CD4-positive, alpha-beta T cell treated with Interleukin-12 subunit alpha and Interleukin-12 subunit beta, for 1 hour (primary cell): Measurements from ENCODE around the gene RNF223.
"Not testable (repeated sequence)": the region's sequence is repeated elsewhere in the genome, so short reads cannot be mapped to it uniquely, and the experiment has no call there.

Experiments
- DNase-seq: peaks from one replicate; pipeline ENCODE4 v3.0.0-alpha.2; 2020

The RNF223 gene

DNA sequence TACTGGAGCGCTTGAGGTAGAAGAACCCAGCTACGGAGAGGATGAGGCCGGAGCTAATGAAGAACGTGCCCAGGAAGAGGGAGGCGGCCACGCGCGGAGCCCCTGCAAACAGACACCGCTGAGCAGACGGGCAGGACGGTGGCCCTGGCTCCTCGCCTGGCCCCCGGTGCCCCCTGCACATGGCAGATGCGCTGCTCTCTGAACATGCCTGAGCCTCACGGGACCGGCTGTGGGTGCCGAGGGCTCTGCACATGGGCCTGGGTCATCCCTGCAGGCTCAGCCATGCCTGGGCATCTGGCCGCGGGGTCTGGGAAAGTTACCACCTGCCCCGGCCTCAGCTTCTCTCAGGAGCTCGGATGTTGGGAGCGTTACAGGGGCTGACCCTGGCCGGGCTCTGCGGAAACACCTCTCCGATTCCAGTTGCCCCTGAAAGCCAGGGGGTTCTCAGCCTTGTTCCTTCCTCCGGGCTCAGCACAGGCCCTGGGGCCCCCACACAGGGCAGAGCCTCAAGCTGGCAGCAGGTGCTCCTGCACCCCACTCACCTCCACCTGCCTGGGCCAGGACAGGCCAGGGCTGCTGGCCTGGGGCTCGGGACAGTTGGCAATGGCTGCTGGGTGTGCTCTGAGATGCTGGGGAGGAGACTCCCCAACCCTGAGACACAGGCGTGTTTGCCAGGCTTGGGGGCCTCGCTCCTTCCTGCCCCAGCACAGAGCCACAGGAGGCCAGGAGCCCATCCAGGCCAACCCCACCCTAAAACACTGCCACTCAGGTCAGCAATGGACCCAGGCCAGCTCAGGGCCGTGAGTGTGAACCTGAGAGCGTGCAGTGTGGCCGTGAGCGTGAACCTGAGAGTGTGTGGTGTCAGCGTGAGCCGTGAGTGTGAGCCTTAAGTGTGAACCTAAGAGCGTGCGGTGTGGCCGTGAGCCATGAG, 12.1 kb upstream of the RNF223 start:
- DNase-seq = no peak

DNA sequence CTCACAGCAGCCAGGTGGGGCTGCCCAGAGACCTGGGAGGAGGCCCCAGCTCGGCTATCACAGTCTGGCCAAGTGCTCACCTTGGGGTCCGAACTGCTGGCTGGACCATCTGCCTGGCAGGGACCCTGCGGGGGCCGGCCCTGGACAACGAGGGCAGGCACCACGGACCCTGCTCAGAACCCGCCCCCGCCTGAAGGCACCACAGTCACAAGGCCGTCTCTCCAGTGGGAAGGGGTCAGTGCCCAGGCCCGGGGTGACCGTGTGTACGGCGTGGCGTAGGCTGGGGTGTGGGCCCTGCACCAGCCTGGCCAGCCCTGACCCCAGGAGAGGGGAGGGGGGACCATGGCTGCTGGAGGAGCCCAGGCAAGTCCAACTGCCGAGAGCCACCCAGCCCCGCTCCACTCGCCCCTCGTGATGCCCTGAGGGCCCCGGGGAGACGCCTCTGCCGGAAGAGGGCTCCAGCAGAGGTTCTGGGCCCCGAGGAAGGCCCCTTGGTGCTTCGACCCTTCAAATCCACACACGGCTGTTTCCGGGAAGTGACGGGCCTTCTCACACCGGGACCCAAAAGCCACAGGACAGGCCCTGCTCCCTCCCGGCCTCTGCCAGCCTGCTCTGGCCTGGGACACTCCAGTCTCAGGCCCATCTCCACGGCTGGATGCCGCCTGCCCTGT, 11.2 kb upstream of the RNF223 start:
- DNase-seq = no peak

DNA sequence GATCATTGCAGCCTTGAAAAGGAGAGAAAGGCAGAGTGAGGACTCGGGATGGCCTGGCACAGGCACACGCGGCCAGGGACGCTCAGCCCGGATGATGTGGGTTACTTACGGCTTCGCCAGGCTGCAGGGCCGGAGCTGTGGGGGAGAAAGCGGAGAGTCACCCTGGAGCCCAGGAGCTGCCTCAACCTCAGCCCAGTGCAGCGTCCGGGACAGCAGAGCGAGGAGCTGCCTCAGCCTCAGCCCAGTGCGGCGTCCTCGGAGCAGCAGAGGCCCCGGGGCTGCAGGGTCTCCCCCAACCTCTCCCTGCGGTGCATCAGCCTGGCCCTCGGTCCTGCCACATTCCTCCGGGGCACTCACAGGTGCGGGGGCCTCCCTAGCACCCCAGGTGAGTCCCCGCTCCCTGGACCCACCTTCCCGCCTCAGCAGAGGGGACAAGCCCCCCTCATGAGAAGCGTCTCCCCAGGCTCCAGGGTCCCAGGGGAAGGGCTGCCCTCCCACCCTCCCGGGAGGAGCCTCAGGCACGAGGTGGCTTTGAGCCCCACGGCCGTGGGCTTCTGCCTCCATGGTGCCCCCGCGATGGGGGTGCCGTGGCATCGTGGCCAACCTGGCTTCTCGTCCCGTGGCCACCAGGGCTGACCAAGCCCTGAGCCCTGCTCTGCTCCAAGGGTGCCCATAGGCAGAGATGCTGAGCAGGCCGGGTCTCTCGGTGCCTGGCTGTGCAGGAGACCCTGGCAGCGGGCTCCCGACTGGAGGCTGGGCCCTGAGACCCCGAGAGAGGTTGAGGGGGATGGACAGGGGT, 10.5 kb upstream of the RNF223 start:
- DNase-seq = no peak

DNA sequence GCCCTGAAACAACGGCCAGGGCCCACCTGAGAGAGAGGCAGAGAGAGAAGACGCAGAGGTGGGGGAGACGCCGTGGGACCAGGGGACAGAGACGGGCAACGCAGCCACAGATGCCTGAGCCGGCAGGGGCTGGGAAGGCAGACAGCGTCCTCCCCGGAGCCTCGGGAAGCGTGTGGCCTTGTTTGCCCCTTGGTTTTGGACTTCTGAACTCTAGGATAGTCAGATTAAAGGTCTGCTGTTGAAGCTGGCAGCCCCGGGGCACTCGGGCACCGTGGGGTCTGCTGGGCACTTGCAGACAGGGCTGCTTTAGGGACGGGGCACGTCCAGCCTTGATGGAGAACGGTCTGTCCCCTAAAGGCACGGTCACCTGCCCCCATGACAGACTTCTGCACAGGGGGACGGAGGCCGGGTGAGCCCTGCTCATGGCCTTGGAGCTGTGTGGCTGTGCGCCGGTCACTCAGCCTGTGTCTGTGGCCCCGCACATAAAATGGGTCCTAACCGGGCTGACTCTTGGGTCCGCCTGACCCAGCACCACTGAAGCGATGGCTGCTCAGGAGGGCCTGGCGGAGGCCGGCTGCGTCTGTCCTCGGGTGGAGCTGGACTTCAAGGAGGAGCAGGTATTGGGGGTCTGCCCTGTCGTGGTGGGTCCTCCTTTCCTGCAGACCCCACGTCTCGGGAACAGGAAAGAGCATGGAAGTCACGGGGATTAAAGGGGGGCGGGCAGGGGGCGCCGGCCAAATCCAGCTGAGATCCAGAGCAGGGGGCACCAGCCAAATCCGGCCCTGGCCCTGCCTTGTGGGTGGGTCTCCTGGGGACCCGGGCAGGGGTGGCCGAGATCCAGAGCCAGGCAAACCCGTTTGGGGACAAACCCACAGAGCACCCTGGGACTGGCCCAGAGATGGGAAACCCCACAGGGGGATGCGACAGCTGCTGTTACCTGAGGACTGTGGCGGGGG, 9.6 kb upstream of the RNF223 start:
- no peak for DNase-seq

DNA sequence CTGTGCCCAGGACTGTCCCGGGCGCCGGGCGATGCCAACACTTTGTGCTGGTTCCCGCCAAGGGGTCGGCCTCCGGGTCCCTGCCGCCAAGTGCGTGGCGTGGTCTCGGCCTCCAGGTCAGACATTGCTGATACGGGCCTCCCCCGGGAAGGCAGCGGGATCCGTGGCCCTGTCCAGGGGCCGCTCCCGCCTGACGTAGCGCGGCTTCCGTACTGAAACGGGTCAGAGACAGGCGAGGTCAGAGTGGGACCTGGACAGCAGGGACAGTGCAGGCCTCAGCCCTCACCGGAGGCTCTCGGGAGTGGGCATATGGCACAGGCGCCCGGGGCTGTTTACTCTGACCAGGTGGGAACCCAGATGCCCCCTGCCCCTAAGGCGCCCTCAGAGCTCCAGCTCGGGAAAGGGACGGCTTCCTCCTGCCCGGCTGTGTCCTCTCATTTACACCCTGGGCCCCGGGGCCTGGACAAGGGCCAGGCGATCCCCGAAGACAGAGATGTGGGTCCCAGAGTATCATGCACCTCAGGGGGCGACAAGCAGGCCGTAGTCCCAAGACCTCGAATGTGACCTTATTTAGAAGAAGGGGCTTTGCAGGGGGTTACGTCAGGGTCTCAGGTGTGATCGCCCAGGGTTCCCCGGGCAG, 8.8 kb upstream of the RNF223 start:
- DNase-seq = no peak

DNA sequence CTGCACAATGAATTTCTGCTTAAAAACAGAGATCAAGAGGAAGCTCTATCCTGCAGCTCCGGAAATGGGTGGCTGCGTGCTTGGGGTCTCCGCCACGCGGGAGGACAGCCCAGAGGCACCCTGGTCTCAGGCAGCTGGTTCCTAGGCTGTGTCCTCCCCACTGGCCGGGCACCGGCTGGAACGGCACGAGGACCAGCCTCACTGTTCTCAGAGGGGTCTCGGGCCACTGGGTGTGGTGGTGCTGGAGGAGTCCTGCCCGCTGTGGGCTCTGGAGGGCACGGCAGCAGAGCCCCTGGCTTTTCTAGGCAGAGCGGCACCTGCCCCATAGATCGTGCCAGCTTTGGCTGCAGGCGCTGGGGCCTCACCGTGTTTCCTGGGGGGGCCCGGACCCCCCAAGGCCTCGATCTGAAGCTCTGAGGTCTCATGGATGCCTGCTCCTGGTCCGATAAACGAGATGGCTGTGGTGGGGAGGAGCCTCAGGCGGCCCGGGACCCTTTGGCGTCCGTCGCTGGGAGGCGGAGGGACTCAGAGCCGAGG, 8.2 kb upstream of the RNF223 start:
- DNase-seq = no peak

DNA sequence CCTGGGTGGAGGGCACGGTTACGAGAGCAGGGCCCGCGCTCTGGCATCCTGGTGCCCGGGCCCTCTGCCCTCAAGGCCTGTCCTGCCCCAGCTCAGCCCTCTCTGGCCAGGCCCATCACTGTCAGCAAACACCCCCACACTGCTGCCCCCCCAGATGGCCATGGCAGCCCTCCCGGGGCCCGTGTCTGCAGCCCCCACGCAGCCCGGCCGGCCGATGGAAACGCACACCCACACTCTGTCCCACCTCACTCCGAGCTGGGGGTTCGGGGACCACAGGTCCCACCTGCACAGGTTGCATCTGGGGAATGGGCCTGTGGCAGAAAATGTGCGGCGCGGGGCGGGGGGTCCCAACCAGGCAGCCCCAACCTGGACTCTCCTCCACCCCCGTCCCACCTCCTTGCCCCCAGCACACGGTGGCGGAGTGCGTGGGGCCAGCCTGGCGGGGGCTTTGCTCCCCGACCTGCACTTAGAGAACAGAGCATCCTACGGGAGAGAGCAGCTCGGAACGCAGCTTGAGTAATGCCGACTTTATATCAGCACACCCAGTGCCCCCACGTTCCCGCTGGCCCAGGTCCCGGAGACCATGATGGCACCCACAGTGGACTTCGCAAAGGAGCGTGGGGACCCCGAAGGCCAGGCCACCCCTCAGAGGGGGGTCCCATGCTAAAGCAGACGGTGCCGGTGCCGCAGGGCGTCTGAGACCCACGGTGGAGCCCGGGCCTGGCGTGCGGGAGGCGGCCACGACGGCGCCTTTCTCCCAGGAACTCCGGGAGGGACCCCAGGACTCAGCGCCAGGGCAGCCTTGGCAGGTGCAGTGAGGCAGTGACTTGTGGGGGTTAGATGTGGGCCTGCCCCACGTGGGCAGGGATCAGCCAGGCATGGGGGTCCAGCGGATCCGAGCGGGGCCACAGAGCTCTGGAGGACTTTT, 7.5 kb upstream of the RNF223 start:
- no peak for DNase-seq

DNA sequence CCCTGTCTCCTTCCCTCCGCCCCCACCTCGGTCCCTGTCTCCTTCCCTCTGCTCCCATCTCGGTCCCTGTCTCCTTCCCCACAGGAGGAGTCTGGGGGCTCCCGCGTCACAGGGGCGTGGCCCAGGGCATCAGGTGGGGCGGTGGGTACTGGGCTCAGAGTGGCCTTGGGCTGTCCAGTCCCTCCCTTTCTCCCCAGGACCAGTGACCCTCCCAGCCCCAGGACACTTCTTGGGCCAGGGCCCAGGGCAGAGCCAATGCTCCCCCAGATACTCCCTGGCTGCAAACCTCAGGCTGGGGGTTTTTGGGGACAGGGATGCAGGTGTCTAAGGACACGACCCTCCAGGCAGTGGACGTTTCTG, 6.8 kb upstream of the RNF223 start:
- DNase-seq = no peak

DNA sequence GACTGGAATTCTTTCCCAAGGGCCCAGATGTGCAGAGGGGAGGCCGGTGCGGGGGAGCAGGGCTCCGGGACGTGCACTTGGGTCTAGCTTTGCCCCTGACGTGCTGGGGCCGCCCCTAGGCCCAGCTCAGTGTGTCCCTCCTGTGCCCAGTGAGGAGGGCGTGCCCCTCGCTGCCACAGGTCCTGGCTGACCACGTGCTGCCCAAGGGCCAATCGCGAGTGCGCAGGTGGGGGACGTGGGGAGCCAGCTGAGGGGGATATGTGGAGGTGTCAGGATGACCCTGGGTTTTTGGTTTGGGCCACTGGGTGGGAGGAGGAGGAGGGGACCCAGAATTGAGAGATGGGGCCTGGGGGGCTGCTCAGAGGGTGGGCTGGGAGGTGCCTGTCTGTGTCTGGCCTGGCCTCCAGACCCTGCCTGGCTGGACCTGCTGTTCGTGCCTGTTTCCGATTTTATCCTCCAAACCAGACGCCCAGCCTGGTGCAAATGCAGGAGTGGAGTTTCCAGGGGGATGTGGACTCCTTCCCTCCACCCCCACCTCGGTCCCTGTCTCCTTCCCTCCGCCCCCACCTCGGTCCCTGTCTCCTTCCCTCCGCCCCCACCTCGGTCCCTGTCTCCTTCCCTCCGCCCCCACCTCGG, 6.1 kb upstream of the RNF223 start:
- no peak for DNase-seq

DNA sequence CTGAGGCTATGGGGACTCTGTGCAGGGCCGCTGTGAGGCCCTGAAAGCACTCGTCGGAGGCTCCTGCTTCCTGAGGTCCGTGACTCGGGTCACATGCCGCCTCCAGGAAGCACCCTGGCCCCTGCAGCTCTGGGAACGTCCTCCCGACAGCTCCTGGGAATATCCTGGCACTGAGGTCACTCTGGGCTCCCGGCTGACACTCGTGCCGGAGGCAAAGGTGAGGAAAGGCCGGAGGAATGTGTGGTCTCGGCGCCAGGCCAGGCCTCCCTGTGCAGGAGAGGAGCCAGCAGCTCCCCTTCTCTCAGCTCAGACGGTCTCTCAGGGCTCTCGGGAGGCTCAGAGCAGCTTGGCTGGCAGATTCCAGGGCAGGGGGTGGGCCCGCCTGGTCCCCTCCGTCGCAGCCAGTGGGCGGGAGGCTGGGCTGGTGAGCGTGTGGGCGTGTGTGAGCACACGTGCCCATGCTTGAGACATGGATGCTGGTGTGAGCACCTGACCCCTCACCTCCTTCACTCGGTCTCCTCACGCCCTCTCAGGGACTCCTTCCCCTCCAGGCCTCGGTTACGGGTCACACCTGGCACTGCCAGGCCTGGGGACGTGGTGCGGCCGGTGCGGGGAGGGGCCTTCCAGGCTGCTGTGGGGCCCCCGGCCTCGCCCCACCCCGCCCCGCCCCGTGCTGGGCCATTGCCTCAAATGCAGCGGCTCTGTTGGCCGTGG, 5.5 kb upstream of the RNF223 start:
- peak; percentile 23 for DNase-seq

DNA sequence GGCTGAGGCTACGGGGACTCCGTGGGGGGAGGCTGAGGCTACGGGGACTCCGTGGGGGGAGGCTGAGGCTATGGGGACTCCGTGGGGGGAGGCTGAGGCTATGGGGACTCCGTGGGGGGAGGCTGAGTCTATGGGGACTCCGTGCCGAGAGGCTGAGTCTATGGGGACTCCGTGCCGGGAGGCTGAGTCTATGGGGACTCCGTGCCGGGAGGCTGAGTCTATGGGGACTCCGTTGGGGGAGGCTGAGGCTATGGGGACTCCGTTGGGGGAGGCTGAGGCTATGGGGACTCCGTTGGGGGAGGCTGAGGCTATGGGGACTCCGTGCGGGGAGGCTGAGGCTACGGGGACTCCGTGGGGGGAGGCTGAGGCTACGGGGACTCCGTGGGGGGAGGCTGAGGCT, 3.3 kb upstream of the RNF223 start:
- not testable (repeated sequence) for DNase-seq

DNA sequence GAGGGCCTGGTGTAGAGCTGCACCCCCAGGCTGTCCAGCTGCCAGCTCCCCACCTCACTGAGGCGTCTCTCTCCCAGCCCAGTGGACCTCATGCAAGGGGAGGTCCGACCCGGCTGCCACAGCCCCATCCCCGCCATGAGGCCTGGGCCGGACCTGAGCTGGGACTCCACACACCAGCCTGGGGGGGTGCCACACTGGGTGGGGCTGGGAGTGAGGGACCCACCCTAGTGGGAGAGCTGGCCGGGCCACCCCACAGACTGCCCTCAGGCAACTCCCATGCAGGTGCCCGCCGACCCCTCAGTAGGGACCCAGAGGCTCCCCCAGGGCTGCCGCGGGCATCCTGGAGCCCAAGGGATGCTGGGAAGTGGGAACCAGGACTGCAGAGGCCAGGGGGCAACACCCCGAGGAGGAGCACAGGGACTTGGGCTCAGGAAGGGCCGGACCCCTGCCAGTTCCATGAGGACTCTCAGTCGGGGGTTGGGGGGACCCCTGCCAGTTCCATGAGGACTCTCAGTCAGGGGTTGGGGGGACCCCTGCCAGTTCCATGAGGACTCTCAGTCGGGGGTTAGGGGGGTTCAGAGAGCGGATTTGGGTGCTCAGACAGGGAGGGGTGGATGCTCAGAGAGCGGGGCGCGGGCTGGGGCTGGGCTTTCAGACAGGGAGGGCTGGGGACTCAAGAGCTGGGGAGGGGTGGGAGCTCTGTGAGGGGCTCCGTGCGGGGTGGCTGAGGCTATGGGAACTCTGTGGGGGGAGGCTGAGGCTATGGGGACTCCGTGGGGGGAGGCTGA, 1.2 kb upstream of the RNF223 start:
- DNase-seq = no peak

DNA sequence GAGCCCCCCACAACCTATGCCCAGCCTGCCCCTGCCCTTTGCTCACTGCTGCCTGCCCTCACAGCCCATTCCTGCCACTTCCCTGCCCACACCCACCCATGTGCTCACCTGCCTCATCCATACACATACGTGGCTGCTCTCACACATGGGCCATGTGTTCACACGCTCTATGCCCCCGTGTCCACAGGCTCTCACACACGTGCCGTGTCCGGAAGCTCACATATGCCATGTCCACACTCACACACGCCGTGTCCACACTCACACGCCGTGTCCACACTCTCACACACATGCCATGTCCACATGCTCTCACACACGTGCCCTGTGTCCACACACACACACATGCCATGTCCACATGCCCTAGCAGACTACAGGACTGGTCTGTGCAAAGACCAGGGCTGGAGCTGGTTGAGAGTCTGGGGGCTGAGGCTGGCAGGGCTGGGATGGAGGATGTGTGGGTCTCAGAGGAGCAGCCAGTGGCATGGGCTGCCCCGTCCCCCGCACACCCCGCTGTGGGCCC, 583 bp upstream of the RNF223 start:
- DNase-seq = no peak

DNA sequence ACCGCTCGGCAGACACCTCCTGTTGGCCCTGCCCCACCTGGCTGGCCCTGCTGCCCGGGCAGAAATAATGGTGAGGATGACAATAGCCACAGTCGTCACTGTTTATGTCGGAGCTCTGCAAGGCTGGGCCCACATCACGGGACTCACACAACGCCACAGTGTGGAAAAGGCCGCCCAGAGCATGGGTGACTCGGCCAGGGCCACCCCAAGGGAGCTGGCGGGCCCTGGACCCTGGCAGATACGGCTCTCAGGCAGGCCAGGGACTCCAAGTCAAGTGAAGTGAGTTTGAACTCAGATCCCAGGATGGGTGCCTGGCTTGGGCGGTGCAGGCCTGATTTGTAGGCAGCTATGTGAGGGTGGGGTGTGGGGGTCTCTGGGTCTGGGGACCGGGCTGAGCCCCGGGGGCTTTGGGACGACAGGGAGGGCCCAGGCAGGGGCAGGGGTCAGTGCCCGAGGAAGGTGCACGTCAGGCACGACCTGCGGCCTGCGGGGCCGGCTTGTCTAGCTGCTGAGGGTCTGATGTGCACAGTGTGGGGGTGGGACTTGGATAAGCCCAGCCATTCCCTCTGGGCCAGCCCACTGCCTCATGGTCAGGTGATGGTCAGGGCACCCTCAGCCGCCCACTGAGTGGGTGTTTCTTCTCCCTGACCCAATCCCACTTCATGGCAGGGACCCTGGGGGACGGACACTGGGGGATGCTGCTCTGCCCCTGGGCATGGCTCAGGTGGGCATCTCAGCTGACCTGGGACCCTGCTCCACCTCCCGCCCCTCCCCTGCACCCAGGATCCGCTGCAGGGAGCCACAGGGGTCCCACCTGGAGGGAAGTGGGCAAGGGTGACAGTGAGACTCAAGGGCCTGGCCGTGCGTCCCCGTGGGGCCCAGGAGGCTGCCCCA, 1.0 kb downstream of the RNF223 start:
- DNase-seq = no peak

DNA sequence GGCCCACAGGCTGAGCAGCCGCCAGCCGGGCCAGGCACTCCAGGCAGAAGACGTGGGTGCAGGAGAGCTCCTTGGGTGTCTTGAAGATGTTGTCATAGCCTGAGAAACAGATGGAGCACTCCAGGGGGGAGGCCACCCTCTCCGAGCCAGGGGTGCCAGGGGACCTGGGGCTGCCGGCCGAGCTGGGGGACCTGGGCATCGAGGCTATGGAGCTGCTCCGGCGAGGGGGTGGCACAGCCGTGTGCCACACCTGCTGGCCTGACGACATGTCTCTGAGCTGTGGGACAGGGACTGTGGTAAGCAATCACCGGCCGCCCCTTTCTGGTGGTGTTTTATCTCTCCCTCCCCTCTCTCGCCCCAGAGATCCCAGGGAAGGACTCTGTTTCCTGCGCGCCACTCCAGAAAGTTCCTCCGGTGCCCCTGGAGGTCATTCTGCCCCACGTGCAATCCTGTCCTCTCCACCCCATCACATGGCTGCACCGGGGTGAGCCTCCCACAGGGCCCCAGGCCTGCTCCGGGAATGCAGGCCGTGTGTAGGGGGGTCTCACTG, 1.7 kb downstream of the RNF223 start:
- DNase-seq = no peak

DNA sequence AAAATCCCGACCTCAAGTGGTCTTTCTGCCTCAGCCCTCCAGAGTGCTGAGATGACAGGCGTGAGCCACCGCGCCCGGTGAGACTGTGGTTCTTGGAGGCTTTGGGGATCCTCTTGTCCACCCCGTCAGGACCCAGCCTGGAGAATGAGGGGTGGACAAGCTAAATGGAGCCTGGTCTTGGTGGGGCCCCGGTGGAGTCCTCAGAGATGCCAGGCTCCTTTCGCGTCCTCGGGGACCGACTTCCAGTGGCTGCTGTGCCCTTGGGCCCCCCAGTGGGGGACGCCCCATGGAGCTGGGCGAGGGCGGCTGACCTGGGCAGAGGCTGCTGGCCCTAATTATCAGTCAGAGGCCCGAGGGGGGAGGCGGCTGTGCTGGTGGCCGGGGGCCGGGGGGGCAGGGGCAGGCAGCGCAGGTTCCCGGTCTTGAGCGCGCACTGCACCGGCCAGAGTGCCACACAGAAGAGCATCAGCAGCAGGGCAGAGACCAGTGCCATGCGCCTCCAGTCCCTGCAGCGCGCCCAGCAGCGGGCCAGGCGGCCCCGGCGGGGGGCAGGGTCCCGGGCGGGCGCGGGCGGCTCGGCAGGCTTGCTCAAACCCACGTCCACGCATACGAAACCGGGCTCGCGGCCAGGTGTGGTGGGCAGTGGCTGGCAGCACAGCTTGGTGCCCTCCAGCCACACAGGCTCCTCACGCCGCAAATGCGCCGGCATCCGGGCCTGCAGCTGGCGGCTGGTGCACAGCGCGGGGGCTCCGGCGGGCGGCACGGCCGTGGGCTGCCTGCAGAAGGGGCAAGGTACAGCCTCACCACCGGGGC, 2.4 kb downstream of the RNF223 start:
- no peak for DNase-seq
